ENCODE measurements around the gene JPH4. TPM values are rescaled to one million over a fixed set of nuclear protein-coding genes. Genes with fewer than 3 reads are reported as not detected.
"Not testable (repeated sequence)": the region's sequence is repeated elsewhere in the genome, so short reads cannot be mapped to it uniquely, and the experiment has no call there.

Gene JPH4
- polyA plus RNA-seq, 1 donor from 2014 or later, result 0.15 TPM

GRCh38 chr14:23613242-23614070, 34.9 kb upstream of the JPH4 start:
- Mint-ChIP-seq H3K27me3 (peaks cover 22% of the 10 kb centered on the region), H3K4me3 (no peak overlapping the region), H3K27ac (peak overlapping the region in 1 of 3 donors; percentile 40), H3K36me3 (no peaks in the 10 kb centered on the region), H3K4me1 (peaks cover 0 to 3% (median 1%) of the 10 kb centered on the region in 3 donors), H3K9me3 (peaks cover 0 to 3% (median 0%) of the 10 kb centered on the region in 3 donors)

- Mint-ChIP-seq H3K27me3 (peaks cover 20% of the 10 kb centered on the region), H3K4me3 (no peak overlapping the region), H3K9me3 (peaks cover 0 to 3% (median 0%) of the 10 kb centered on the region in 3 donors), H3K36me3 (no peaks in the 10 kb centered on the region), H3K27ac (no peak overlapping the region), H3K4me1 (peaks cover 0 to 3% (median 1%) of the 10 kb centered on the region in 3 donors)
Measured at GRCh38 chr14:23612802-23613201, 34.2 kb upstream of the JPH4 start.

GRCh38 chr14:23612354-23612732, 33.8 kb upstream of the JPH4 start:
- no peak overlapping the region for H3K27ac Mint-ChIP-seq
- no peaks in the 10 kb centered on the region for H3K36me3 Mint-ChIP-seq

GRCh38 chr14:23610815-23611289, 32.3 kb upstream of the JPH4 start:
- Mint-ChIP-seq H3K4me1 (peaks cover 0 to 3% (median 1%) of the 10 kb centered on the region in 3 donors), H3K4me3 (no peak overlapping the region), H3K27ac (peak overlapping the region in 1 of 3 donors; percentile 59), H3K27me3 (peaks cover 22% of the 10 kb centered on the region), H3K36me3 (no peaks in the 10 kb centered on the region), H3K9me3 (peaks cover 0 to 3% (median 0%) of the 10 kb centered on the region in 3 donors)

More at GRCh38 chr14:23612354-23612732, 33.8 kb upstream of the JPH4 start:
- H3K9me3 Mint-ChIP-seq, result peaks cover 0 to 3% (median 0%) of the 10 kb centered on the region in 3 donors
- H3K4me3 Mint-ChIP-seq, result no peak overlapping the region
- peaks cover 22% of the 10 kb centered on the region for H3K27me3 Mint-ChIP-seq
- peaks cover 0 to 3% (median 1%) of the 10 kb centered on the region in 3 donors for H3K4me1 Mint-ChIP-seq

- peak overlapping the region in 1 of 3 donors; percentile 59 for H3K27ac Mint-ChIP-seq
- no peaks in the 10 kb centered on the region for H3K36me3 Mint-ChIP-seq
- peaks cover 0 to 3% (median 0%) of the 10 kb centered on the region in 3 donors for H3K9me3 Mint-ChIP-seq
- peak overlapping the region in 1 of 4 donors; percentile 42 for H3K4me3 Mint-ChIP-seq
- peaks cover 18% of the 10 kb centered on the region for H3K27me3 Mint-ChIP-seq
- H3K4me1 Mint-ChIP-seq, result peaks cover 0 to 3% (median 1%) of the 10 kb centered on the region in 3 donors
Measured at GRCh38 chr14:23610090-23610814, 31.7 kb upstream of the JPH4 start.

GRCh38 chr14:23609411-23610089, 31.0 kb upstream of the JPH4 start:
- not testable (repeated sequence) for H3K27ac Mint-ChIP-seq, H3K4me1 Mint-ChIP-seq, H3K9me3 Mint-ChIP-seq, H3K36me3 Mint-ChIP-seq
- Mint-ChIP-seq H3K4me3 (peak overlapping the region in 1 of 4 donors; percentile 85), H3K27me3 (peaks cover 18% of the 10 kb centered on the region)

GRCh38 chr14:23609001-23609400, 30.4 kb upstream of the JPH4 start:
- H3K27me3 Mint-ChIP-seq, result peaks cover 17% of the 10 kb centered on the region
- H3K4me3 Mint-ChIP-seq, result no peak overlapping the region
- no peak overlapping the region for H3K27ac Mint-ChIP-seq
- H3K4me1 Mint-ChIP-seq, result peaks cover 0 to 1% (median 0%) of the 10 kb centered on the region in 3 donors
- H3K9me3 Mint-ChIP-seq, result peaks cover 0 to 3% (median 0%) of the 10 kb centered on the region in 3 donors
- no peaks in the 10 kb centered on the region for H3K36me3 Mint-ChIP-seq

GRCh38 chr14:23608454-23608853, 29.9 kb upstream of the JPH4 start:
- Mint-ChIP-seq H3K36me3 (no peaks in the 10 kb centered on the region), H3K27me3 (peaks cover 15% of the 10 kb centered on the region), H3K4me1 (peaks cover 0 to 1% (median 0%) of the 10 kb centered on the region in 3 donors), H3K27ac (no peak overlapping the region), H3K4me3 (no peak overlapping the region), H3K9me3 (peaks cover 0 to 3% (median 0%) of the 10 kb centered on the region in 3 donors)

- peaks cover 6% of the 10 kb centered on the region for H3K27me3 Mint-ChIP-seq
- H3K4me3 Mint-ChIP-seq, result no peak overlapping the region
- H3K27ac Mint-ChIP-seq, result no peak overlapping the region
- H3K36me3 Mint-ChIP-seq, result peaks cover 2% of the 10 kb centered on the region
- H3K9me3 Mint-ChIP-seq, result peaks cover 0 to 3% (median 0%) of the 10 kb centered on the region in 3 donors
- peaks cover 0 to 1% (median 0%) of the 10 kb centered on the region in 3 donors for H3K4me1 Mint-ChIP-seq
Measured at GRCh38 chr14:23605931-23606585, 27.5 kb upstream of the JPH4 start.

- peaks cover 9% of the 10 kb centered on the region for H3K27me3 Mint-ChIP-seq
- H3K9me3 Mint-ChIP-seq, result peaks cover 0 to 4% (median 3%) of the 10 kb centered on the region in 3 donors
- no peak overlapping the region for H3K27ac Mint-ChIP-seq
- H3K36me3 Mint-ChIP-seq, result peaks cover 2% of the 10 kb centered on the region
- no peak overlapping the region for H3K4me3 Mint-ChIP-seq
- no peaks in the 10 kb centered on the region for H3K4me1 Mint-ChIP-seq
Measured at GRCh38 chr14:23604675-23605170, 26.1 kb upstream of the JPH4 start.

- Mint-ChIP-seq H3K27me3 (peaks cover 6% of the 10 kb centered on the region), H3K4me1 (no peaks in the 10 kb centered on the region), H3K9me3 (peaks cover 4 to 5% (median 5%) of the 10 kb centered on the region in 3 donors)
Measured at GRCh38 chr14:23604148-23604547, 25.6 kb upstream of the JPH4 start.

GRCh38 chr14:23603103-23603502, 24.5 kb upstream of the JPH4 start:
- Mint-ChIP-seq H3K4me1 (no peaks in the 10 kb centered on the region), H3K9me3 (peaks cover 2 to 8% (median 4%) of the 10 kb centered on the region in 3 donors), H3K4me3 (no peak overlapping the region), H3K36me3 (peaks cover 2% of the 10 kb centered on the region), H3K27ac (peak overlapping the region in 1 of 3 donors; percentile 57), H3K27me3 (peaks cover 5% of the 10 kb centered on the region)

More at GRCh38 chr14:23604148-23604547, 25.6 kb upstream of the JPH4 start:
- Mint-ChIP-seq H3K27ac (no peak overlapping the region), H3K36me3 (peaks cover 2% of the 10 kb centered on the region), H3K4me3 (no peak overlapping the region)

GRCh38 chr14:23602181-23603095, 23.8 kb upstream of the JPH4 start:
- Mint-ChIP-seq H3K27me3 (peaks cover 4% of the 10 kb centered on the region), H3K4me3 (no peak overlapping the region)

More at GRCh38 chr14:23602181-23603095, 23.8 kb upstream of the JPH4 start:
- peaks cover 2% of the 10 kb centered on the region for H3K36me3 Mint-ChIP-seq
- peak overlapping the region in 1 of 3 donors; percentile 57 for H3K27ac Mint-ChIP-seq
- H3K4me1 Mint-ChIP-seq, result no peaks in the 10 kb centered on the region
- H3K9me3 Mint-ChIP-seq, result peaks cover 2 to 8% (median 4%) of the 10 kb centered on the region in 3 donors

Measured in IgD-negative memory B cell (primary cell).